GM12878 (cell line): ENCODE results near the gene TIPIN. TPM values are rescaled to one million over a fixed set of nuclear protein-coding genes. Genes with fewer than 3 reads are reported as not detected.

ENCODE experiments used
- ATF7 ChIP-seq: fragments of 450-650 bp; IDR thresholded peaks from 2 replicates; pipeline ENCODE4 v1.6.1; 2016; ENCODE audit warnings: low read depth, mild to moderate bottlenecking
- BMI1 ChIP-seq: fragments of 450-650 bp; IDR thresholded peaks from 2 replicates; pipeline ENCODE4 v1.6.1; 2016; ENCODE audit warnings: mild to moderate bottlenecking, moderate library complexity, borderline replicate concordance
- CBFB ChIP-seq: IDR thresholded peaks from 2 replicates; pipeline ENCODE4 v1.6.1; 2016; ENCODE audit warnings: antibody characterized with exemption, low read depth
- CBX3 ChIP-seq: fragments of 200-600 bp; sonication (generic); IDR thresholded peaks from 2 replicates; pipeline ENCODE4 v1.6.1; 2016; ENCODE audit warnings: low read depth, borderline replicate concordance
- EGR1 ChIP-seq, 2 experiments: IDR thresholded peaks; 1 replicate in 1 of 2; 2 replicates in 1 of 2; pipeline ENCODE4 v1.6.1; 2011 to 2012; ENCODE audit warnings: low read depth in 2 of 2, low read length in 2 of 2, borderline replicate concordance in 1 of 2, mild to moderate bottlenecking in 1 of 2, moderate library complexity in 1 of 2
- ETV6 ChIP-seq, 2 experiments: fragments of 450-650 bp in 1 of 2; IDR thresholded peaks in 1 of 2; conservative IDR thresholded peaks in 1 of 2; 2 replicates each; pipeline ENCODE4 v1.6.1; 2014; ENCODE audit warnings: antibody characterized with exemption in 1 of 2, borderline replicate concordance in 1 of 2, low read depth in 1 of 2, mild to moderate bottlenecking in 1 of 2, moderate library complexity in 1 of 2
- GABPA ChIP-seq: IDR thresholded peaks from 2 replicates; pipeline ENCODE4 v1.6.1; 2014; ENCODE audit warnings: antibody characterized with exemption, low read depth, mild to moderate bottlenecking, inconsistent platforms
- HDAC6 ChIP-seq: fragments of 200-600 bp; sonication (generic); IDR thresholded peaks from one replicate; pipeline ENCODE4 v1.8.0; 2017; ENCODE audit warnings: antibody characterized with exemption; ENCODE audit not compliant: unreplicated experiment
- HSF1 ChIP-seq: fragments of 150-350 bp; IDR thresholded peaks from 2 replicates; pipeline ENCODE4 v1.6.1; 2014; ENCODE audit warnings: mild to moderate bottlenecking, low read depth, low read length
- JUND ChIP-seq: IDR thresholded peaks from 2 replicates; pipeline ENCODE4 v1.6.1; 2012; ENCODE audit warnings: low read depth, mild to moderate bottlenecking, low read length, improper control_type of control experiment, moderate library complexity
- KLF5 ChIP-seq: fragments of 450-650 bp; IDR thresholded peaks from 2 replicates; pipeline ENCODE4 v1.6.1; 2014; ENCODE audit warnings: mild to moderate bottlenecking; ENCODE audit not compliant: partially characterized antibody
- LARP7 ChIP-seq: fragments of 450-650 bp; IDR thresholded peaks from 2 replicates; pipeline ENCODE4 v1.6.1; 2017; ENCODE audit warnings: mild to moderate bottlenecking
- MXI1 ChIP-seq: fragments of 150-350 bp; IDR thresholded peaks from 2 replicates; pipeline ENCODE4 v1.6.1; 2011; ENCODE audit warnings: low read depth, mild to moderate bottlenecking, inconsistent platforms, low read length, improper control_type of control experiment
- NFXL1 ChIP-seq: fragments of 450-650 bp; IDR thresholded peaks from 2 replicates; pipeline ENCODE4 v1.6.1; 2017; ENCODE audit warnings: antibody characterized with exemption, mild to moderate bottlenecking, borderline replicate concordance
- NKRF ChIP-seq: fragments of 450-650 bp; conservative IDR thresholded peaks from 2 replicates; pipeline ENCODE4 v1.6.1; 2017; ENCODE audit warnings: mild to moderate bottlenecking, moderate library complexity
- PAX5 ChIP-seq: IDR thresholded peaks from 2 replicates; pipeline ENCODE4 v1.6.1; 2011; ENCODE audit warnings: low read depth, low read length, borderline replicate concordance
- POLR2A ChIP-seq: IDR thresholded peaks from 2 replicates; pipeline ENCODE4 v1.6.1; 2011; ENCODE audit warnings: low read depth, mild to moderate bottlenecking, low read length
- RBBP5 ChIP-seq: fragments of 200-600 bp; sonication (generic); conservative IDR thresholded peaks from 2 replicates; pipeline ENCODE4 v1.6.1; 2016
- SIX5 ChIP-seq: IDR thresholded peaks from 2 replicates; pipeline ENCODE4 v1.6.1; 2011; ENCODE audit warnings: mild to moderate bottlenecking, low read depth, low read length, moderate library complexity; ENCODE audit not compliant: severe bottlenecking
- STAT1 ChIP-seq: fragments of 450-650 bp; conservative IDR thresholded peaks from 2 replicates; pipeline ENCODE4 v1.6.1; 2014; ENCODE audit warnings: antibody characterized with exemption, mild to moderate bottlenecking
- USF1 ChIP-seq: IDR thresholded peaks from 2 replicates; pipeline ENCODE4 v1.6.1; 2011; ENCODE audit warnings: borderline replicate concordance, low read depth, mild to moderate bottlenecking, moderate library complexity, mixed read lengths, low read length; ENCODE audit not compliant: insufficient read depth; ENCODE audit errors: extremely low read length
- USF2 ChIP-seq: IDR thresholded peaks from 2 replicates; pipeline ENCODE4 v1.6.1; 2011; ENCODE audit warnings: low read depth, low read length, improper control_type of control experiment, borderline replicate concordance
- WRNIP1 ChIP-seq: IDR thresholded peaks from 2 replicates; pipeline ENCODE4 v1.6.1; 2011; ENCODE audit warnings: low read depth, low read length, improper control_type of control experiment, borderline replicate concordance
- ZNF24 ChIP-seq: fragments of 450-650 bp; IDR thresholded peaks from 2 replicates; pipeline ENCODE4 v1.6.1; 2017; ENCODE audit warnings: antibody characterized with exemption, mild to moderate bottlenecking
- ZNF274 ChIP-seq: IDR thresholded peaks from one replicate; pipeline ENCODE4 v1.8.0; 2011; ENCODE audit not compliant: insufficient read length, insufficient read depth
- polyA plus RNA-seq, 11 experiments: library from polyadenylated mRNA; depleted of rRNA in 4 of 11; unstranded in 6 of 11; stranded (reverse) in 5 of 11; fragments of >200 nt; fragmentation: Nextera tagmentation in 4 of 11; fragmentation: Illumina TruSeq in 1 of 11; extraction: Ambion mirVana in 4 of 11; extraction: Trizol in 1 of 11; gene quantifications; 1 replicate in 1 of 11; 2 replicates in 10 of 11; pipeline versions ENCODE4 v1.2.1 to v1.2.3, GENCODE V29; 2011 to 2016; ENCODE audit warnings: inconsistent platforms in 2 of 11, missing spikeins in 2 of 11, low read depth in 1 of 11
- total RNA-seq, 4 experiments: library from RNA; depleted of rRNA in 3 of 4; stranded (reverse); fragments of >200 nt in 3 of 4; fragmentation: Illumina TruSeq in 1 of 4; extraction: Trizol in 1 of 4; gene quantifications; 2 replicates each; pipeline versions ENCODE4 v1.2.1 to v1.2.3, GENCODE V29; 2013 to 2021

TIPIN gene
- total and polyA plus RNA-seq, 10 of the 15 experiments (the other 5 are each of a cell fraction or from before 2014, with no cell fraction given) = 21.1 to 69.2 (median 47.0) TPM

- TF ChIP-seq USF2 (peak; percentile 75), RBBP5 (no peak), GABPA (peak; percentile 68), ZNF24 (no peak), ATF7 (no peak; the same call in 1 of the 2 replicates), HDAC6 (no peak), NKRF (peak; percentile 86), BMI1 (no peak), KLF5 (no peak), STAT1 (no peak), CBFB (no peak), WRNIP1 (no peak), MXI1 (peak; percentile 89), POLR2A (peak; percentile 93), ZNF274 (no peak), PAX5 (peak; percentile 63; the same call in 1 of the 2 replicates), HSF1 (no peak), SIX5 (peak; percentile 46), JUND (no peak), EGR1 (IDR thresholded peaks at IDR 0.05; ENCODE audit: borderline replicate concordance in 1 of 2, low read depth in 2 of 2, low read length in 2 of 2) (0 out of 3 replicates have a peak, but pooled peaks of 1 of the 2 experiments have one; percentile 5), LARP7 (peak; percentile 61; the same call in 1 of the 2 replicates), USF1 (peak; percentile 85), CBX3 (no peak), ETV6 (conservative IDR thresholded peaks at IDR 0.05 in 1 of 2, IDR thresholded peaks at IDR 0.05 in 1 of 2; ENCODE audit: borderline replicate concordance in 1 of 2, low read depth in 1 of 2) (no peak), NFXL1 (no peak)
Measured at GRCh38 chr15:66386204-66387123, 30.0 kb upstream of the TIPIN start, which contains the start of gene MAP2K1 (continued).
